UCSD-AML1 (cell line): Measurements from ENCODE around the gene PIK3CA.
"Not testable (repeated sequence)": the region's sequence is repeated elsewhere in the genome, so short reads cannot be mapped to it uniquely, and the experiment has no call there.

ENCODE experiments used
- DNase-seq: peaks from one replicate; lab custom pipeline; 2025; ENCODE audit not compliant: unreplicated experiment; lab: John Stamatoyannopoulos, UW

Gene PIK3CA

DNA sequence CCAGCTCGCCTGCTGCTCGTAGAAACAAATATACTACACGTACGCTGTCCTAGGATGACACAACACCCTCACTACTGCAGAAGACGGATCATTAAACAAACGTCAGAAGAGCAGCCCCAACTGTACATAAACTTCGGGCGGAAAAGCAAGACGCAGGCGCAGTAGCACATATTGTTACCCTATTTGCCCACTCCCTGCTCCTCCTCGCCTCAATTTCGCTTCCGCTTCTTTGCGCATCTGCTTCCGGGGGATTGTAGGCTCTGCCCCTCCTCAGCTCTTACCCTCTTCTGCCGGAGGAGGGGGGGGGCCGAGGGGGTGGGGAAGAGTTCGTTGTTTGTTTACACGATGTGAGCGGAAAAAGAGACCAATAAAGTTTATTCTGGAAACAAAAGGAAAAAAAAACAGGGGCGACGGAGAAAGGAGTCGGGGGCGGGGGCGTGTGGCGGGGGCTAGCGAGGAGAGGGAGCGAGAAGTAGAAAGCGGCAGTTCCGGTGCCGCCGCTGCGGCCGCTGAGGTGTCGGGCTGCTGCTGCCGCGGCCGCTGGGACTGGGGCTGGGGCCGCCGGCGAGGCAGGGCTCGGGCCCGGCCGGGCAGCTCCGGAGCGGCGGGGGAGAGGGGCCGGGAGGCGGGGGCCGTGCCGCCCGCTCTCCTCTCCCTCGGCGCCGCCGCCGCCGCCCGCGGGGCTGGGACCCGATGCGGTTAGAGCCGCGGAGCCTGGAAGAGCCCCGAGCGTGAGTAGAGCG, at the start of gene PIK3CA:
Gene PIK3CA (plus strand): TSS at position 485 of the 743 bp plus-strand sequence. CDS start 50,469 bp downstream, outside the sequence.
- peak; percentile 93 for DNase-seq

DNA sequence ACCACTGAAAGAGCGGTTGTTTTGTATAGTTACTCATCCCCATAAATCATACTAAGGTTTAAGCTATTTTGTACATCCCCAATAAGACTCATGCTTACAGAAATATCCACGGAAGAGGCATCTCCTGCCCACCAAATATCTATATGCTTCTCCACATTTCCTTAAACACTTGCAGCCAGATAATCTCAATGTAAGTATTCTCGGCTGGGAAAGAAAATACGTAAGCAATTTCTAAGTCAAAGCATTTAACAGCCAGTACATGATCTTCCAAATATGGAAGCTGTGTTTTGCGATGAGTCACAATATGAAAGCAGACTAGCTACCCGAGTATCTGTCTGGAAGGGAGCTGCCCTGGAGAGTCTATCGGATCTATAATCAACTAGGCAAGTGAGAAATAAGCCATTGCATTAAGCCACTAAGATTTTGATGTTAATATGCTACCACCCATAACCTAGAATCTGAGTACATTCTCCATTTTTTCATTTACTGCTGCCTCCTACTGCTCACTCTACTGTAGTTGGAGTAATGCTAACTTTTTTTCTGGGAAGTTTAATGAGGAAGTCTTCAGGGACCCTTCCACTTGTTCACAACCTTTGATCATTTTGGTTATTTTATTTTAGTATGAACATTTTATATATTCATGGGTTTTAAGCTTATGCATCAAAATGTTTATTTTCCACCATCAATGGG, 49.6 kb upstream of the PIK3CA start:
- no peak for DNase-seq

DNA sequence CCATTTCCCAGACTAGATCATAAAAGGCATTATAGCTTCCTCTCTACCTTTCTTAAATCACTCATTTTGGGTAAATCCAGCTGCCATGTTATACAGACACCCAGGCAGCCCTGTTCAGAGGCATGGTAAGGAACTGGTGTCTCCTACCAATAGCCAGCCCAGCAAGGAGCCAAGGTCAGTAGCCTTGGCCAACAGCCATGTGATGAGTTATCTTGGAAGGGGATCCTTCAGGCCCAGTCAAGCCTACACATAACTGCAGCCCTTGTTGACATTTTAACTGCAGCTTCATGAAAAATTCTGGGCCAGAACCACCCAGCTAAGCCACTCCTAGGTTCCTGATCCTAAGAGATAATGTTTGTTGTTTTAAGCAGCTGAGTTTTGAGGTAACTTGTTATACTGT, 47.5 kb upstream of the PIK3CA start:
- DNase-seq, result no peak

DNA sequence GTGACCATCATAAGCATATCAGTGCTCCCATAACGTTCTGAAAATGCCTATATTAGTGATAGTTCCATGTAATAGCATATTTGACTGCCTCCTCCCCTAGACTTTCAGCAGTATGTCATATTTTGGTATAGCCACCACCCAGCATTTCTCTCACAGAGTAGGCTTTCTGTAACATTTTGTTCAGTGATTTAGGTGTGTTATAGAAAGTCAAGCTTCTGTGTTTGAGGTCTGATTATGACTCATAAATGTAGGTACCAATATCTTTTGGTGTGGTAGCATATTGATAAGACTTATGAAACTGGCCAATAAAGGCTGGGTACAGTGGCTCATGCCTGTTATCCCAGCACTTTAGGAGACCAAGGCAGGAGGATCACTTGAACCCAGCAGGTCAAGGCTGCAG, 42.3 kb upstream of the PIK3CA start:
- DNase-seq, result no peak

DNA sequence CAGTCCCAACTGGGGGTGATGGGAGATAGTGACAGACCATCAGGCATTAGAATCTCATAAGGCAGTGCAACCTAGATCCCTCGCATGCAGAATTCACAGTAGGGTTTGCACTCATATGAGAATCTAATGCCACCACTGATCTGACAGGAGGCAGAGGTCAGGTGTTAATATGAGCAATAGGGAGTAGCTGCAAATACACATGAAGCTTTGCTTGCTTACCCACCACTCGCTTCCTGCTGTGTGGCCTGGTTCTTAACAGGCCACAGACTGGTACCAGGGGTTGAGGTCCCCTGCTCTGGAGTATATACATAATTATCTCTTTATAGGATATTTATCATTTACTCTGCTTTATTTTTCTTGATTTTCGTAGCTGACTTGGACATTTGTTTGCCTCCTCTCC, 40.5 kb upstream of the PIK3CA start:
- DNase-seq, result no peak

DNA sequence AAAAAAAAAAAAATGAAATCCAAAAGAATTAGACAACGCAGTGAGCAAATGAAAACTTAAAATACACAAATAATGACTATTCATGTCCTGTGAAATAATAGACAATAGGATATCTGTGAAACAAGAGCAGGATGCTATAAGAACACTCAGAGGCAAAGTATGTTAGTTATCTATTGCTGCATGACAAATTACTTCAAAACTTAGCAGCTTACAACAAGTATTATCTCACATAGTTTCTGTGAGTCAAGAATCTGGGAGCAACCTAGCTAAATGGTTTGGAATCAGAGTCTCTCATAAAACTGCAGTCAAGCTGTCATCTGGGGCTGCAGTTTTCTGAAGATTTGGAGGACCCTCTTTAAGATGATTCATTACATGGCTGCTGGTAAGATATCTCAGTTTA, 40.1 kb upstream of the PIK3CA start:
- DNase-seq, result no peak

DNA sequence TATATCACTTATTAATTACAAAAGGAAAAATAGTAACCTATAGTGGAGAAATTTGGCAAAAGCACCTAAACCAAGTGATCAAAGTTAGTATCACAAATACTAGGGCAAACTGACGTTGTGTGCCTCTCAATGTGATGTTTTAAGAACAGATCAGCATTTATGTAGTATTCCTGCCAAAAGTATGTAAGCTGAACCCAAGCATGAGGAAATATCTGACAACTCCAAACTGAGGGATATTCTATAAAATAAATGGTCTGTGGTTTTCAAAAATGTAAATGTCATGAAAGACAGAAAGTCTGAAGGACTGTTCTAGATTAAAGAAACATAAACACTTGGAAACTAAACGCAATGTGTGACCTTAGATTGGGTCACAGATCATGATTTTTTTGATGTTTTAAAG, 34.3 kb upstream of the PIK3CA start:
- DNase-seq, result no peak

DNA sequence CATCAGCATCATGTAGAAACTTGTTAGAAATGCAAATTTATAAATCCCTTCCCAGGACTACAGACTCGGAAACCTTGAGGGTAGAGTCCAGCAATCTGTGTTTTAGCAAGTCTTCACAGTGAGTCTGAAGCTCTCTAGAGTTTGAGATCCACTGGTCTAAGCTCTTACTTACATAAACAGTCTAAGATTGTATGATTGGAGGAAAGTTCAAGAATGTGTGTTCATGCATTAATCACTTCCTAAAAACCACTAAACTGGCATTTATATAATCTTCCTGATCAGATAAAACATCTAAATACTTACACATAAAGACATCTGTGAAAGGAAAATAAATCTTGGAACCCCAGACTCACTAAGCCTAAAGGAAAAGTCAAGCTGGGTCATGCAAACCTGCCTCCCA, 32.7 kb upstream of the PIK3CA start:
- not testable (repeated sequence) for DNase-seq

DNA sequence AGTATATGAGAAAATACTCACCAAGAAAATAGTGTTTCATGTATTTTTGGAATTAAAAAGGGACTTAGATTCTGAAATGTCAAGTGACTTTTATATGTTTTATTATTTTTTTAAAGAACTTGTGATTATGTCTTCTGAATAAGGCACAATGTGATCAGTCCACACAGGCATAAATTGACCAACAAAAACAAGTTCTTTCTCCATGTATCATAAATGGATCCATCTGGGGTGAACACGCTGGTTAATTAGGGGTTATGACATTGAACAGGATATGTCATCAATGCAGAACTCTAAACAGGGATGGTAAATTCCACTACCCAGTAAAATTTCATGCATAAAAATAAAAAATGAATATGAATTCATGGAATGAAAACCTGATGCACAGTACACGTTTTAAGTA, 31.3 kb upstream of the PIK3CA start:
- DNase-seq, result no peak

DNA sequence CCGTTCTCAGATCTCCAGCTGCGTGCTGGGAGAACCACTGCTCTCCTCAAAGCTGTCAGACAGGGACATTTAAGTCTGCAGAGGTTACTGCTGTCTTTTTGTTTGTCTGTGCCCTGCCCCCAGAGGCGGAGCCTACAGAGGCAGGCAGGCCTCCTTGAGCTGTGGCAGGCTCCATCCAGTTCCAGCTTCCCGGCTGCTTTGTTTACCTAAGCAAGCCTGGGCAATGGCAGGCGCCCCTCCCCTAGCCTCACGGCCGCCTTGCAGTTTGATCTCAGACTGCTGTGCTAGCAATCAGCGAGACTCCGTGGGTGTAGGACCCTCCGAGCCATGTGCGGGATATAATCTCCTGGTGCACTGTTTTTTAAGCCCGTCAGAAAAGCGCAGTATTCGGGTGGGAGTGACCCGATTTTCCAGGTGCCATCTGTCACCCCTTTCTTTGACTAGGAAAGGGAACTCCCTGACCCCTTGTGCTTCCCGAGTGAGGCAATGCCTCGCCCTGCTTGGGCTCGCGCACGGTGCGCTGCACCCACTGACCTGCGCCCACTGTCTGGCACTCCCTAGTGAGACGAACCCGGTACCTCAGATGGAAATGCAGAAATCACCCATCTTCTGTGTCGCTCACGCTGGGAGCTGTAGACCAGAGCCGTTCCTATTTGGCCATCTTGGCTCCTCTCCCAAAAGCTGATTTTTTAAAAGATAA, 15.8 kb upstream of the PIK3CA start:
- not testable (repeated sequence) for DNase-seq

DNA sequence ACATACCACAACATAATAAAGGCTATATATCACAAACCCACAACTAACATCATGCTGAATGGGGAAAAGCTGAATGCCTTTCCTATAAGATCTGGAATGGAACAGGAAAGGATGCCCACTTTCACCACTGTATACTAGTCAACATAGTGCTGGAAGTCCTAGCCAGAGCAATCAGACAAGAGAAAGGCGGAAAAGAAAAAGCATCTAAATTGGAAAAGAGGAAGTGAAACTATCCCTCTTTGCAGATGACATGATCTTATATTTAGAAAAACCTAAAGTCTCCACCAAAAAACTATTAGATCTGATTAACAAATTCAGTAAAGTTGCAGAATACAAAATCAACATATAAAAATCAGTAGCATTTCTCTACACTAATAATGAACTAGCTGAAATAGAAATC, 14.6 kb upstream of the PIK3CA start:
- no peak for DNase-seq

DNA sequence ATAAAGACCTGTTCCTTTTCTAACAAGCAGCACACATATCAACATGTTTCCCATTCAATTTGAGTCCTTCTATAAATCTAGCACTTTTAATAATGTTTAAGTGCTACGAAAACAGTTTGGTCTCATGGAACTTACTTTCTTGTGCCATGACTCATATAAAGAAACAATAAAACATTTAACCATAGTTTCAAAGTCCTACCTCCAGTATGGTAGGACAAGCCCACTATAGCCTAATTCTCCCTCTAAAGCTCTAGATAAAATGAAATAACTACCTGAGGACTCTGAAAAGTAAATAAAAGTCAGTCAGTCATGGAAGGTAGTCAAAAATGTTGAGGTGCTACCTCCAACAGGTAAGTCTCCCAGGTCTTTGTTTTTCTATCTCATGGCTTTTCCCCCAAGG, 12.0 kb upstream of the PIK3CA start:
- DNase-seq, result no peak

DNA sequence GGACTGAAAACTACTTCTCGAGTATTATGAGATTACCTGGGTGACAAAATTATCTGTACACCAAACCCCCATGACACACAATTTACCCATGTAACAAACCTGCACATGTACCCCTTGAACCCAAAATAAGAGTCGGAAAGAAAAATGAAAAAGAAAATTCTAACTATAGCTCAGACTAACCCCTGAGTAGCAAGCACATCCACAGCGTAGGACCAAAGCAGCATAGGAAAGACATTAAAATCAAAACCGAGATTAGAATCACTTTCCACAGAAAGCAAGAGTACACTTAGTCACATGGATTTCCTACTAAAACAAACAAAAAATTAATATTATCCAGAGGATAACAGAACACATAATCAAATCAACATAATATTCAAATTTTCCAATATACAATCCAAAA, 6.3 kb upstream of the PIK3CA start:
- DNase-seq, result no peak

DNA sequence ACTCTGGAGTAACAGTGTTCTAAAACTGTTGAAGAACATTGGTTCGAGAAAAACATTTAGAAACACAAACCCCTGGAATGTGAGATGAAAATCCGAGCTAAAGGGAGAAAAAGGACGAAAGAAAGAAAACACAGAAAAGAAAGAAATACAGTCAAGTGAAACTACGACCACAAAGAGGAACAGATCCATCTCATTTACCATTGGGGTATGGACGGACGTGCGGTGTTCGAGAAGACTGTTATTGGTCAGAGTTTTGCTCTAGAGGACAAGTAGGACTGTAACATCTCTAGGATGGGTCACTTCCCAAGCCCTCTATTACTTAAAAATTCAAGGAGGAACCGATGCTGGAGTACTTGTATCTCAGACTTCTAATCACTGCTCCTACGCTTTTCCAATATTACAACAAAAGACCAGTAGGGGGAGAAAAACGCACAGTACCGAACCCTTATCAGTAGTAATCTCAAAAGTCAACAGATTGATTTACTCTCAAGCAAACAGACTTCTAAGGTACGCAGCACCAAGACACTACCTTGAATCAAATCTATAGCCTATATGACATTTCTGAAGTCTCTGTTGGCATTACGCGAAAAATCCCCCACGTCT, 1.1 kb upstream of the PIK3CA start:
- no peak for DNase-seq

DNA sequence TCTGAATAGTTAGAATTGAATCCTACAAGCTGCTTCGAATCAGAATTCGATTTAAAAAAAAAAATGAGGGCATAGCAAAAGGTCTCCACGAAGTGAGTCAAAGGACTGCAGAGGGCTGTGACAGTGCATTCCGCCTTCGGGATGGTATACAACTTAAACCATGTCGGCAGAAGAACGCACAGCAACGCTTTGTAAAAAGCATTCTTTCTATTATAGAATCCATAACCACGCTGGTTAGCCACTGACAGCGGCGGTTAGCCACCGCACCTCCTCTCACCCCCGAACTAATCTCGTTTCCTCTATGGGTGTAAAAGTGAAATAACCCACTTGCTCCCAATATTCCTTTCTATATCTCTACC, 664 bp upstream of the PIK3CA start:
- DNase-seq, result peak; percentile 74

DNA sequence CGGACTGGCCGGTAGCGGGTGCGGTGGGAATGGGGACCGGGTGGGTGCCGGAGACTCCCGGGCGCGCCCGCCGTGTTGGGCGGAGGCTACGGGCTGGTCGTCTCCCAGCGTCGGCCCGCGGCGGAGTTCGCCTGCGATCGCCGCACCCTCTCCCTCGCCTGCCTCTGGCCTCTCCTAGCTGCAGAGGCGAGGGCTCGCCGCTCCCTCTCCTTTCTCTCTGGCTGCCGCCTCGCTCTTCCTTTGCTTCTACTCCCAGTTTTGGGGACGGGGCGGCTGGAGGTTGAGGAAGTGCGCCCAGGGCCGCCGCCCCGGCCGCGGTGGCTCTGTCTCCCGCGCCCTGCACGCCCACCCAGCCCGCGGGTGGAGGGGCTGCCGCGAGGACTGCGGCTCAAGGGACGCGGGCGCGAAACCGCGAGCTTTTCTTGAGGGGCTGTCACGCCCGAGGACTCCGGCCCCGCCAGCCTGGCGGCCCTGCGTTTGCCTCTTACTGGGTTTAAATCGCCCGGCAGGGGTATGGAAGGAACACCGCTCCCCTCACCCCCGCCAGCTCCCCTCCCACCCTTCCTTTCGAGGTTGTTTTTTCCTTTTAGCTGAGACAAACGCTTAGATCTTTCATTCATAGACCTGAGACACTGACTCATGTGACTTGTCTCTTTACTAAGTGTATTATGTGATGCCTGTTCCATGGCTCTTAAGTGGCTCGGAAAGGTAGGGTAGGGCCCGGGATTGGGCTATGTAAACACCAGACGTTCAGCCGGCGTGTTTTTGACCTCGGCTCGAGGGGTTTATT, 654 bp downstream of the PIK3CA start:
- DNase-seq, result peak; percentile 70

DNA sequence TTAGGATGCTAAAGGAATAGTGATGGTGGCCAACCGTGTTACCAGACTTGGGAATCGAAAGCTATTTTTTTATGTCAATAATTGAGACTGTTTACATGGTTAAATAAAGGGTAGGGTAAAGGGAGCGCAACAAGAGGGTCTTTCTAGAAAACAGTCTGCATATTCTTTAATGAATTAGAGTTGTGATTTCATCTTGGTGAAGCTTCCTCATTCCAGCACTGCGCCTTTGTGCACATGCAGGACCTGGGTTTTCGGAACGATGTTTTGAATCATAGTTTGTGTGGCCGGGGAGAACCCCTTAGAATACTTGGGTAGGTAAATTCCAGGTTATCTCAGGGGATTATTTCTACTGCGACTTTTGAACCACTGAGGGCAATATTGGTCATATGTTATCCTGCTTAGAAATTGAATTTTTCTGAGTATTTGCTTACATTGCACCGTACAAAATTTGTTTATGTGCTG, 1.3 kb downstream of the PIK3CA start:
- DNase-seq, result no peak

DNA sequence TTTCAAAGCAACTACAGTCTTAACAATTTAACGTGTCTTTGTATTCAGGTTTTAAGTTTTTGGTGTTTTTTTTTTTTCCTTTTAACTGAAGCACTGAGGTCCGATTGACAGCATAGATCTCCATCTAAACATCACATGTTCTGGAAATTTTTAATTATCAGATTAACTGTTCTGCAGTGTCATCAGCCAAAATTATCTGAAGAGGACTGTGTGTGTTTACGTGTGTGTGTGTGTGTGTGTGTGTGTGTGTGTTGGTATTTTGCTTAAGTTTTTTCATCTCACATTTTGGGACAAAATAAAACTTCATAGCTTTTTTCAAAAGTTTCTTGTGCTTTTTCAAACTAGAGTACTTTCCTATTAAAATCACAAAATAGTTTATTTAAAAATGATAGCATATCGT, 1.8 kb downstream of the PIK3CA start:
- no peak for DNase-seq

DNA sequence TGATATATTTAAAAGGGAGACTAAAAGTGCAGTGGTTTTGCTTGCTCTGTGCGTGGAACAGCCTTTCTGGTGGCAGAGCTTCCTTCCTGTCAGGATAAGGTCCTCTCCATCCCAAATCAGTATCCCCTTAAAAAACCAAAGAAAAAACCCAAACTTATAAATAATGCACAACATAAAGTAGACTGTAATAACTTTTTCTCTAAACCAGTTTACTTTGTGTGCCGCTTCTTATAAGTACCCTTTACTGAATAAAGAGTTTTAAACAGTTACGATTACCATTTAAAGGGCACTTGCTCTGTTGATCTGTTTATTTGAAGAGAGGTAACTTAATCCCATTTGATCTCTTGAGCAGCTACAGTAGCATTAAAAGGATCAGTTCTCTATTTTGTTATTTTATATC, 2.5 kb downstream of the PIK3CA start:
- DNase-seq, result no peak

DNA sequence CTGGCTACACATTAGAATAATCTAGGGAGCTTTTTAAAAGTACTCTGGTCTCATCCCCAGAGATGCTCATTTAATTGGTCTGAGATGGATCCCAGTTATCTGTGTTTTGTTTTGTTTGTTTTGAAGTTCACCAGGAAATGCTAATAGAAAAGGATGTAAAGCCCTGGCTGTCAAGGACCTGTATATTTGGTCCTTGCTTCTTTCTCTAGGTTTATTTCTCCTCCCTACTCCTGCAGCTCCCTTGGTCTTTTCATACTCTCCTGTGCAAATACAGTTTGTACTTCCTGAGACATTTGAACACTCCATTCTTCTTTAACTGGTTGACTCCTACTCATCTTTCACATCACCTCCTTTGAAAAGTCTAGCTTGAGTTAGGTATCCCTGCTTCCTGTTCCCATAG, 3.3 kb downstream of the PIK3CA start:
- no peak for DNase-seq

DNA sequence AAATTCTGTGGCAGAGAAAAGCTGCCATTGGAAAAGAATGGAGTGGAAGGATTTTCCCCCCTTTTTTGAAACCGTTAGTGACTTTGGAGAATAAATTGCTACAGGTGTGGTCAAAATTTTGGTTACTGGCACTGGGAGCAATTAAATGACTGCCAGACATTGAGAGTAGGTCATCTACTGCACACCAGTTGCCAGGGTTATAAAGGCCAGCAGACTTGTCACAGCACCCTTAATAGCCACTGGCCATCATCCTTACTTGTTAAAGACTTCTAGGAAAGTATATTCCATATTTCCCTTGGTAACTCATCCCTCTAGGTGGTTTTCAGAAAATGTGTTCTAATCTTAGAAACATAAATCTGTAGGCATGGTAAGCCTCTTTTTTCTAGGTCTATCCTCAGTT, 8.0 kb downstream of the PIK3CA start:
- no peak for DNase-seq
